NK-92 treated with Interleukin-12 subunit alpha and Interleukin-12 subunit beta, amount 100 ng/mL, for 24 hours (cell line): ENCODE results near the gene TPST2.

Experiments
- DNase-seq: peaks from one replicate; lab custom pipeline; 2025; lab: John Stamatoyannopoulos, UW

Gene TPST2

DNA sequence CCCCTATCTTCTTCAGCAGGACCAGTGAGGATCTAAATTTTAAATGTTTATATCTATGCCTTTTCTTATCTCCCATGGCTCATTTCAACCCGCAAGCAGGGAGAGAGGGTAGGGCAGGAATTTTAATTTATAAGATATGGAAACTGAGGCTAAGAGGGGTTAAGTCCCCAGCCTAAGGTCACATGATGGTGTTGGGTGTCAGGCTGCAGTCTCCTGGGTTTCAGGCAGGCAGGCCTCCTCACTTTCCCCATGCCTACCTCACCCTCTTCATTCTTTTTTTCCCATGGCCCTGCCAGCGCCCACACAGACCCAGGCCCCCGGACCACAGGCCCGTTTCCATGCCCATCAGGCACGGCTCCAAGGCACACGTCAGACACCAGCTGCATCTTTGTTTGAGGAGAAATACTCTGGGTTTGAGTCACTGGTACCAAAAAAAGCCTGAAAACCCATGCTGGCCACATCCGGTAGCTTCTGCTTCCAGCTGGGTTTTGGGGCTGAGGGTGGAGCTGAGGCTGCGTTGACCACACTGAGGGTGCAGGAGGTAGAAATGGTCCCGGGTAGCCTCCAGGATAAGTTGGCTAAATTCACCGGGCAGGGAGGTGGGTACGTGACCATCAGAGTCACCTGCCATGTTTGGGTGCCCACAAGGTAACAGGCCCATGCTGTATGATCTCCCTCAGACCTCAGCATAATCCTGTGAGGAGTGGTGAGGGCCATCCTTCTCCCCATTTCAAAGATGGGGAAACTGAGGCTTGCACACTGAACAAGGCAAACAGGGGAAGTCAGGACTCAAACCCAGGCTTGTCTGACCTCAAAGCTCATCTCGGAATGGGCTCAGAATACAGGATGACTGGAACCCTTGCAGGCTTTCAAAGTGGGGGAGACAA, 20.4 kb upstream of the TPST2 start:
- DNase-seq, result peak; percentile 60

DNA sequence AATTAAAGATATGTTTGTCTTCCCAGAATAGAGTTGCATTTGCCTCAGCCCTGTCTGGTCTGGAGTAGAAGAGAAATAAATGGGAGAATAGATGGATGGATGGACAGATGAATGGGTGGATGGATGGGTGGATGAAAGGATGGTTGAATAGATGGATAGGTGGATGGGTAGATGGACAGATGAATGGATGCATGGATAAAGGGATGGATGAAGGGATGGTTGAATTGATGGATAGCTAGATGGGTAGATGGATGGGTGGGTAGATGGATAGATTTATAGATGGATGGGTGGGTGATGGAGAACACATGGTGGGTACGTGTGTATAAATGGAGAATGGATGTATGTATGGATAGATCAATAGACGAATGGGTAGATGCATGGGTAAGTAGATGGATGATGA, 19.4 kb upstream of the TPST2 start:
- no peak for DNase-seq

DNA sequence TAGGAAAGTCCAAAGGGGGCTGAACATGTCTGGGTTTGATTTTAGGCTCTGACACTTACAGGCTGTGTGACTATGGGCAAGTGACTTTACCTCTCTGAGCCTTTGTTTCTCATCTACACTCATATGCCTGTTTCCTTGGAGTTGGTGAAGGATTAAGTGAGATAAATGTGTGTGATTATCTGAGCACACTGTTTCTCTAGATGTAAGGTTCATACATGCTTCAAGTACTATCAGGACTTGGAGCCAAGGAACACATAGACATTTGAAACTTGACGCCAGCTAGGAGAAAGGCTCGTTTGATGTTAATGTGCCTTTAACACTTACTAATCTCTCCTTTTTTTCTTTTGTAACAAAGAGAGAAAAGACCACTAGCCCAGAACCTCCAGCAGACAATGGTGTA, 18.2 kb upstream of the TPST2 start:
- no peak for DNase-seq

DNA sequence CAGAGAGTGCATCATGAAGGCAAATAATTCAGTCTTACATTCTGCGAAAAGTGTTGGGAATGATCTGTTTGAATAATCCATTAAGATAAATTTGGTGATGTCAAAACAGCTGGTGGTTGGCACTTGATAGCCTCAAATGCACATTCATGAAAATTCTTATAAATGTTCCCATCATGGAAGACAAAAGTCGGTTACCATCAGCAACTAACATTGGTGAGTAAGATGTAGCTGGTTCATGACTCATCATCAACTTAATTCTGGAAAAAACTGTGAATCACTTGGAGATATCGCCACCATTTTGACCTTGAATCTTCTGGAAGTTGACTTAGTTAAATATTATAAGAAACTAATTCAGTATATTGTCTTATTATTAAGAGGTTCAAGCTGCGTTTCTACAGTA, 16.7 kb upstream of the TPST2 start:
- DNase-seq, result no peak

DNA sequence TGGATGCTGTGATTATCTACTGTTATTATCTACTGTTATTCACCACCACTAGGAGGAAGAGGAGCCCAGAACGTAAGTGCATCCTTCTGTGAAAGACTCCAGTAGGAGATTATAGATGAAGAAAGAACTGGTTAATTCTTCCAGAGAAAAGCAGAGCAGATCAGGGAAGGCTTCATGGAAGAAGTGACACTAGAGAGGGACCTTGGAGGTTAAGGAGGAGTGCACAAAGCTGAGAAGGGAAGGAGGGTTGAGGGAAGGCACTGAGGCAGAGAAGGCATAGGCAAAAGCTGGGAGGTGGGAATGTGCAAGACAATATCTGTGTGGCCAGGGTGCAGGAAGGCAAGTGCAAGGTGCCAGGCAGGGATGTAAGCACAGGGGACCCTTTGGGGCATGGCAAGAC, 14.4 kb upstream of the TPST2 start:
- DNase-seq, result no peak

DNA sequence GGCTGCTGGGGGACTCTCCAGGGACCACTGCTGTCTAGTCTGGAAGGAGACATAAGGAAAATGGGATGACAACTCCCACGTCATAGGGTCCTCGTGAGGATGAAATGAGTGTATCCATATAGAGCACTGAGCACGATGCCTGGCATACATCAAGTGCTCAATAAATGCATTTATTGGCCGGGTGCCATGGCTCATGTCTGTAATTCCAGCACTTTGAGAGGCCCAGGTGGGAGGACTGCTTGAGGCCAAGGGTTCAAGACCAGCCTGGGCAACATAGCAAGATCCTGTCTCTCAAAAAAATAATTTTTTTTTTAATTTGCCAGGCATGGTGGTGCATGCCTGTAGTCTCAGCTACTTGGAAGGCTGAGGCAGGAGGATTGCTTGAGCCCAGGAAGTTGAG, 12.2 kb upstream of the TPST2 start:
- no peak for DNase-seq

DNA sequence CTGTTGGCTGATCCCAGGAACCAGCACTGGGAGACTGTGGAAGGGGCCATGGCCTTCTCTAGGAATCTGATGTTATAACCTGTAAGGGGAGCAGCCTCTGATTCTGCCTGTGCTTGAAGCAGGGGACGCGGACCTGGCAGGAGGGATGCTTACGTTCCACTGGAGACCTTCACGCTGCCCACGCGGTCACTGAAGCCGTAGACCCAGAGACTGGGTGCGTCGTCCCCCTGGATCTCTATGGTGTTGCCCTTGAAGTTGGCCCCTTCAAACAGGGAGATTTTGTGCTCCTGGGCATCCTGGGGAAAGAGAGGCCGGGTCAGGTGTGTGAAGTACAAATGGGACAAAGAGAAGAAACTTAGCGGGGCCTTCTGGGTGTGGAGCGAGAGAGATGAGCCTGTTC, 11.8 kb upstream of the TPST2 start:
- DNase-seq, result no peak

DNA sequence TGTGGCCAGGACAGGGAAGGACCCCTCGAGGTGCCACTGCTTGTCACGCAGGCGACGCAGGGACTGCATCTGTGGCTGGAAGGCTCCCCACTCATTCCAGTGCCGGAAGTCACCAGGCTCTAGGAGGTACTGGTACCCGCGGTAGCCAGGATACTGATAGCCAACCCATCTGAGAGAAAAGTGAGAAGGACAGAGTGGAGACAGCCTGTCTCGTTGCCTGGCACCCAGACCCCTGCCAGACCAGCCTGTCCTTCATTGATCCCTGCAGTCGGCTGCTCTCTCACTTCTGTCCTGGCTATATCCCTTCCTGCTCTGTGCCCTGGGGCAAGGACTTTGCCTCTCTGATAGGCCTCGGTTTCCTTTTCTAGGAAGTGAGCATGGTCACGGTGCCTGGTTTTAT, 9.6 kb upstream of the TPST2 start:
- no peak for DNase-seq

DNA sequence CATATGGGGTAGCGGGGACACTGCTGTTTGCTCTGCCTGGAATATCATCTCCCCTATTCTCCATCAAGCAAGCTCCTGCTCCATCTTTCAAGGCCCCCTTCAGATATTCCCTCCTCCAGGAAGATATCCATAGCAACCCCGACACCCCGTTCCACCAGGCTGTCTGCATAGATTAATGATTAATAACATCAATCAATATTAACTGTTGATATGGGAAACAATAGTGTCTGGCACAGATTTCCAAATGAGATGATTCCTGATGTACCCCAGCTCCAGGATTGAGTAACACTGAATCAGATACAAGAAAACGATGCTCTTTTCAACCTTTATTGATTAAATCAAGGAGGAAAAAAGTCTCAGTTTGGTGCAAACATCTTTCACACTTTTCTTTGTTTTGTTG, 7.5 kb upstream of the TPST2 start:
- DNase-seq, result no peak

DNA sequence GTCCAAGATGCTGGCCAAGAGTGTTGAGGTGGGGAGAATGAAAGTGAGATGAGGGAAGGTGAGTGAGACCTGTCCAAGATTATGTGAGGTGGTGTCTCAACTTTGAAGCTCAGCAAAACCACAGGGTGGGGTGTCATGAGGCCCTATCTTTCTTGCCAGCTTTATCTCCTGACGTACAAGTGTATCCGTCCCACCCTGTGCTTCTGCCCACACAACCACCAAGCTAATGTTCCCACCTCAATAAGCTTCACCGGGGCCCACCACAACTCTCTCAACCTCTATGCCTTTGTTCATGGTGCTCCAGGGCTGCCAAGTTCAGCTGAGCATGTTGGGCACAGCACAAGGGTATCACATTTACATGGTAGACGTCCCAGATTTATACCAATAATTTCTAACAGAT, 7.1 kb upstream of the TPST2 start:
- no peak for DNase-seq

DNA sequence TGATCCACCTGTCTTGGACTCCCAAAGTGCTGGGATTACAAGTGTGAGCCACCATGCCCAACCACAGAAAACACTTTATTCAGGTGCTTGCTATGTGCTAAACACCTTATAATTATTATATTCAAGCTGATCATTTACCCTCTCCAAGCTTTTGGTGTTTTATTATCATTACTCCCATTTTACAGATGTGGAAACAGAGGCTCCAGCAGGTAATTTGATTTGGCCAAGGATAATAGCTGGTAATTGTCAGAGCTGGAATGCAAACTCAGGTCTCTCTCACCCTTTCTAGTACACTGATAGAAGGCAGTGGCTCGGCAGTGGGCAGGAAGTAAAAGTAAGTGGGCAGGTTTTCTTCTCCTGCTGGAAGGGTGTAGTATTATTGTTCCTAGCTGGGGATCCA, 3.8 kb upstream of the TPST2 start:
- DNase-seq, result no peak

DNA sequence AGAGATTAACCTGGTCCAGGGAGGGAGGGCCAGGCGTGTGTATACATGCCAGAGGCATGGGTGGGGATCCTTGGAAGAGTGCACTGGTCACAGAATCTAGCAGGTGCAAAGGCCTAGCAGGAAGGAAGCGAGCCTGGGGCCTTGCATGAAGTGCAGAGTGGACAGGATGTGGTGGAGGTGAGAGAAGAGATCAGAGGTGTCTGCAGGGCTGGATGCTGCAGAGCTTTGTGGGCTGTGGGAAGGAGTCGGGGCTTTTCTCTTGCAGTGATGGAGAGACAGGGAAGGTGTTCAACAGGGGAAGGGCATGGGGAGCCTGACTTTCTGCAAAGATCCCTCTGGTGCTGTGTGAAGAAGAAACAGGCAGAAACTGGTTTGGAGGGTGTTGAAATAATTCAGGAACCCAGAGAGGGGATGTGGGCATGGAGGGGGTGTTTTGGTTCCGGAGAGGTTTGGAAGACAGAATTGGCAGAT, 2.5 kb upstream of the TPST2 start:
- peak; percentile 79 for DNase-seq

DNA sequence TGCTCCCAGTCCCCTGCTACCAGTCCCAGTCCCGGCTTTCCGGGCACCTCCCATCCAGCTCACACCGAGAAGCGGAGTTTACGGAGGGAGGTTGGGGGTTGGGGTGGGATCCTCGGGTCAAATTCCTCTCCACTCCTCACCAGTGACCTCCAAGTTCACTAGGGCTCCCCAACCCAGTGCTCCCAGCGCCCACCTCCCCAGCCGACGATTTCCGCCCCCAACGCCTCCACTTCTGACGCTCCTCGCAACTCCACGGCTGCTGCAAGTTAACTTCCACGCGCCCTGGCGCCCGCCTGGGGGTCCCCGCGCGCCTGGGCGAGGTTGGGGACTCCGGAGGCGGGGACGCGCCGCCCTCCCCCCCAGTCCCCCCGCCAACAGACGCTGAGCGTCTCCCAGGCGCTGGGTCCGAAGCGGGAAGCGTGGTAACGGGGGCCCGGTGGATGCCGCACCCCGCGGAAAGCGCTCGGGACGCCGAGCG, 526 bp downstream of the TPST2 start:
- no peak for DNase-seq

DNA sequence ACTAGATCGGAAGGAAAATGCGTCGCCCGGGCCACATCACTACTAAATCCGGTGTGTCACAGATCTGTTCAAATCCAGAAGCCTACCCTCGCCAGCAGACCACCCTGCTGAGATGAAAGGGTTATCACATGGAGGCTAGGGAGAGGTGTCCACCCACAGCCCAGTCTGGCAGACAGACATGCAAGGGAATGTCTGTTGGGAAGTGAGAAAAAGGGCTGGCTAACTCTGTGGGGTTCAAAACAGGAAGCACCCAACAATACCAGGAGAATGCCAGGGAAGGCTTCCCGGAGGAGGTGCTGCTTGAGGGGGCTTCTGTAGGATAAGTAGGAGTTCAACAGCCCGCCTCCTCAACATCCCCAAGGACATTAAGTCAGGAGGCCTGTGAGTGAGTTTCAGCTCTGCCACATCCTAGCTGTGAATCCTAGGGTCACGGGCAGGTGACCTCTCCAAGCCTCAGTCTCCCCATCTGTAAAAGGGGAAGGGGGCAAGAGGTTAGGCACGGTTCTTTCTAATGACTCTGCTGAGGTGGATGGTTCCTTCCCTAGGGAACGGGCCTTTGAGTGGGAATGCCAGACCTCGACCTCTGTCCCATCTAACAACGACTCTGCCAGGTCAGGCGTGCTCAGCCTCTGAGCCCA, 1.1 kb downstream of the TPST2 start:
- no peak for DNase-seq

DNA sequence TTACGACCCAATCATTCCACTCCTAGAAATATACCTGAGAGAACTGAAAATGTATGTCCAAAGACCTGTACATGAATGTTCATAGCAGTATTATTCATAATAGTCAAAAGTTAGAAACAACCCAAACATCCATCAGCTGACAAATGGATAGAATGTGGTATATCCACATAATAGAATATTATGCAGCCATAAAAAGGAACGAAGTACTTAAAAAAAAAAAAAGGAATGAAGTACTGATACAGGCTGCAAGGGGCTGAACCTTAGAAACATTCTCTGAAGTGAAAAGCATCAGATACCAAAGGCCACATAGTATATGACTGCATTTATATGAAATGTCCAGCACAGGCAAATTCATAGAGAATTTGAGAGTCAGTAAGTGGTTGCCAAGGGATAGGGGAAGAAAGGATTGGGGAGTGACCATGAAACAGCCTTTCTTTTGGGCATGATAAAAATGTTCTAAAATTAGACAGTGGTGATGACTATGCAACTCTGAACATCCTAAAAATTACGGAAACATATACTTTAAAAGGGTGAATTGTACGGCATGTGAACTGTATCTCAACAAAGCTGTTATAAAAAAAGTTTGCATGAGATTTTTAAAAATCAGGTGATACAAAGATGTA, 1.8 kb downstream of the TPST2 start:
- no peak for DNase-seq

DNA sequence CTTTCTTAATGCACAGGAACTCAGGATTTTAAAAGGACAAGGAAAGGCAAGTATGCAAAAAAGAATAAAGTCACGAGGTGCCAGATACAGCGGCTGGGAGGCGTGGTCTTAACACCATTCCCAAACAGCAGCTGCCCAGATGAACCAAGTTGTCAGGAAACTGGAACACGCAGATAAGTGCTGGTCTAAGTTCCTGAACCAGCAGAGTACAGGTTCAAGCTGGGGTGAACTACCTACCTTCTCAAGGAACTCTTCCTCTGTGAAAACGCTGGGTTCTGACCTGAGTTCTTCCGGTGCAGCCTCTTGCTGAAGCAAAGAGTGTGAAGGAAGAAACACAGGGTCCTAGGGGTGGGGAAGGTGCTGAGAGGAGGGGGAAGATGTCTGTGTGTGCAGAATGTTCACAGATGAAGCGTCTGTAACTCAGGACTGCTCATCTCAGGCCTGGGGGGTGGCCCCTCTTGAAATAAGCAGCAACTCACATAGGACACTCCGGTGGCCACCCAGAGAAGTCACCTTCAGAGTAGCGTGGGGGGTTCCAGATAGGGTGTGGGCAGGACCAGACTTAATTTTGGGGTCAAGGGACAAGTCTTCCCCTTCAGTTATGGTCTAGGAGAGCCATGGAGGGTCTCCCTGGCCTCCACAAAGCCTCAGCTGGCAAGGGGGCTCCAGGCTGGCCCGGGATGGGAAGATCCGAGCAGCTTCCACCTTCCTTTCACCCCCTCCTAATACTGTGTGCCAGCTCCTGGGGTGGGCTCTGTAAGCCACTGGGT, 3.2 kb downstream of the TPST2 start:
- DNase-seq, result no peak

DNA sequence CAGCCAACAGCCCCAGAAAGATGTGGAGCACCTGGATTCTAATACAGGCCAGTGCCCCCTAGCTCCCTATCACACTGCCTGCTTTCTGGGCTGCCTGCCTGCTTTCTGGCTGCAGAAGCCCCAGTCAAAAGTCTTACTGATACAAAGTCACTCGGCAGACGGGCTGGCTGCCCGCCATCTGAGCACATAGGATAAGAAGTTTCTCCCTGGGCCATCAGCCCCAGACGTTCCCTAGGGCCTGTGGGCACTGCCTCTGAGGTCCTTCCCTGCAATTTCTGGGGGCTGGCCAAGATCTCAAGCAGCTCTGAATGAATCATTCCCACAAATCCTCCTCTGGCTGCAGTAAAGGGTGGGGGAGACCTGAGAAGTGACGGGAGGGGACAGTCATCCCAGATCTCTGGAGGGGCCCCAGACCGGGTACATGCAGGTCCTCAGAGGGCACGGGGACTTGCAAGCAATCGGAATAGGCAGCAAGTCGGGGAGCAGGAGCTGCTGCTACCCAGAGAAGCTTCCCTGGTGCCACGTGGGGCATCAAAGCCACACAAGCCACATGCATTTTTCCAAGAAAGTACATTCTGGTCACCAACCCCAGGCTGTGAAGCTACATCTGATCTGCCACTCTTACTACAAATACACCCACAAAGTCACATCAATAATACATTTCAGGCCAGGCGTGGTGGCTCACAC, 4.7 kb downstream of the TPST2 start:
- DNase-seq, result no peak

DNA sequence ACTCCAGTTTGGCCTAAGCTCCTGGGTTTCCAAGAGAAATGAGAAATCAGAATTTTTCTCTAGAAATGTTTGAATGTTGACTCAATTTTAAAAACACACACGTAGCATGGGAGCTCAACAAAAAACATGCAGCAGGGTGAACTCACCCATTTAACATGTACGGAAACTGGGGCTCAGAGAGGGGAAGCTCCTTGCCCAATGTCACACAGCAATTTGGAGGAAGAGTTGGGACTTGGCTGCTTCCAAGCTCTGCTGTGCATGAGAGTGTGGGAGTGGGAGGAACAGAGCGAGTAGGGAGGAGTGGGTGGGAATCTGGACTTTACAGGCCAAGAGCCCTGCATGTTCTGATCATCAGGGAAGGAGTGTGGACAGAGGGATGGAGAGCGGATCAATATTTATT, 5.9 kb downstream of the TPST2 start:
- DNase-seq, result no peak

DNA sequence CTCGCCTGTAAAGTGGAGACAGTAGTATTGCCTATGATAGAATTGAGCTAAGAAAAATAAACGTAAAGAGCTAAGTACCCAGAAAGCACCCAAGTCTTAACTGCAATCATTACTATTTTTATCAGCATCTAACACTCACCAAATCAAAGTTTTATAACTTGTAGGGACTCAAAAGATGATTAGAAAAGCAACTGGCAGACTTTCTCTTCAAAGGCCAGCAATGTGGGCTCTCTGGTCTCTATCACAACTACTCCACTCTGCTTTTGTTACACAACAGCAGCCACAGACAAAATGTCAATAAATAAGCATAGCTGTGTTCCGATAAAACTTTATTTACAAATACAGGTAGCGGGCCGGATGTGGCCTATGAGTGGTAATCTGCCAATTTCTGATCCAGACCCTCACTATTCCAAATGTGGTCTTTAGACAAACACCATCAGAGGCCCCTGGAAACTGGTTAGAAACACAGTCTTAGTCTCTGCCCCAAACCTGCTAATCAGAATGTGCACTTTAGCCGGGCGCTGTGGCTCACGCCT, 8.2 kb downstream of the TPST2 start:
- DNase-seq, result no peak

DNA sequence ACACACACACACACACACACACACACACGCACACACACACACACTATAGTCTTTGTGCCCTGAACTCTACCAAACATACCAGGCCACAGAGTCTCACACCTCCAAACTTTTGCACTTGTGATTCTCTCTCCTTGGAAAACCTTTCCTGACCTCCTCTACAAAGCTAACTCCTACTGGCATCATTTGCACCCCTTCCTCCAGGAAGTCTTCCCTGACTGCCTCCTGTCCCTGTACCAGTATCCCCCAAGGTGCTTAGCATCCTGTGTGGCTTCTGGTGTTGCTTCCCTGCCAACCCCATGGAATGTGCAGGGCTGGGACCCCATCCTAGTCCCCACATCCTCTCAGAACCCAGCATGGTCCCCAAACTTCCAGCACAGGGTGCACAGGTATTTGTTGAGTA, 8.9 kb downstream of the TPST2 start:
- DNase-seq, result no peak

DNA sequence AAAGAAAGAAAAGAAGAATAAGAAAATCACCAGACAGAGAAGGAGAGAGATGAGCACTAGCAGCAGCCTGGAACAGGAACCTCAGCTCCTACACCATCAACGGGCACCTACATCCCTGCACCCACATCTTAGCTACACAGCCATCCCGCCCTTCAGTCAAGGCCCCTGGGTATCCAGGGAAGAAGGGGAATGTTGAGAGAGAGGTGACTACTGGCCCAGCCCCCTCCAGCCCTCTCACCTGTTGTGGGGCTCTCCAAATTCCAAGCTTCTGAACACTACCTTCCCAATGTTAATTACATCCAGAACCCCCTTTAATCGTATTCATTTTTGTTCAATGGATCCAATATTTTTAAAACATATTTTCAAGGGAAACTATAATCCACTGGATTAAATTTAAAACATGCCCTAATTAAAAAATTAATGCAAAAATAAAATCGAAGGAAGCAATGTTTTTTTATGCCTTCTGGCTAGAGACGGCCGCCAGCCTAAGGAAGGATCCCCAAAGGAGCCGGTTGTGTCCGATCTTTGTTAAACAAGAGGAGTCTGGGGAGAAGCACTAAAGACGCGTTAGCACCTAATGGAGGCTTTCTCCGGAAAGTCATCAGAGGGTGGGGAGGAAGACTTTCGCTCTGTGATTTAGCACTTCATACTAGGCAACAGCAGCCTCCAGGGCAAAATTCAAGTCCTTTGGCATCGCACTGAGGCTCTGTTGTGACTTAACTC, 9.5 kb downstream of the TPST2 start:
- no peak for DNase-seq
